HG03442 (cell line): Measurements from ENCODE around the gene PHACTR2.

ENCODE experiments used
- ATAC-seq: cut with Tn5 transposase; IDR thresholded peaks from one replicate; pipeline ENCODE4 v1.9.1; 2021; ENCODE audit warnings: mild to moderate bottlenecking, moderate library complexity; ENCODE audit not compliant: unreplicated experiment

The PHACTR2 gene

GRCh38 chr6:143674483-143675381 lies 3.0 kb upstream of the PHACTR2 start:
- ATAC-seq = no peak

- no peak for ATAC-seq
Measured at GRCh38 chr6:143675382-143675900, 2.3 kb upstream of the PHACTR2 start.

GRCh38 chr6:143675946-143676345 lies 1.8 kb upstream of the PHACTR2 start:
- no peak for ATAC-seq

- ATAC-seq = no peak
Measured at GRCh38 chr6:143676437-143677045, 1.2 kb upstream of the PHACTR2 start.

GRCh38 chr6:143677577-143677890 lies 231 bp upstream of the PHACTR2 start:
- peak; percentile 6 for ATAC-seq

- no peak for ATAC-seq
Measured at GRCh38 chr6:143679041-143679440, 1.3 kb downstream of the PHACTR2 start.

- no peak for ATAC-seq
Measured at GRCh38 chr6:143680141-143680540, 2.4 kb downstream of the PHACTR2 start.

- ATAC-seq = no peak
Measured at GRCh38 chr6:143682805-143683204, 5.0 kb downstream of the PHACTR2 start.

GRCh38 chr6:143684486-143684885 lies 6.7 kb downstream of the PHACTR2 start:
- ATAC-seq = no peak

- no peak for ATAC-seq
Measured at GRCh38 chr6:143685653-143686052, 7.9 kb downstream of the PHACTR2 start.

GRCh38 chr6:143687591-143687990 lies 9.8 kb downstream of the PHACTR2 start:
- ATAC-seq = no peak

- no peak for ATAC-seq
Measured at GRCh38 chr6:143688681-143689080, 10.9 kb downstream of the PHACTR2 start.

GRCh38 chr6:143689852-143690251 lies 12.1 kb downstream of the PHACTR2 start:
- no peak for ATAC-seq

GRCh38 chr6:143691155-143691554 lies 13.4 kb downstream of the PHACTR2 start:
- no peak for ATAC-seq

- no peak for ATAC-seq
Measured at GRCh38 chr6:143691900-143692636, 14.3 kb downstream of the PHACTR2 start.

GRCh38 chr6:143692696-143693095 lies 14.9 kb downstream of the PHACTR2 start:
- no peak for ATAC-seq

GRCh38 chr6:143694013-143694412 lies 16.2 kb downstream of the PHACTR2 start:
- ATAC-seq = no peak

GRCh38 chr6:143694560-143694959 lies 16.8 kb downstream of the PHACTR2 start:
- ATAC-seq = no peak

- no peak for ATAC-seq
Measured at GRCh38 chr6:143695130-143695968, 17.6 kb downstream of the PHACTR2 start.

GRCh38 chr6:143695969-143696663 lies 18.4 kb downstream of the PHACTR2 start:
- ATAC-seq = no peak
